NT2/D1 (cell line): ENCODE measurements around the gene KRT26.

Experiments
- SUZ12 ChIP-seq: IDR thresholded peaks from 2 replicates; pipeline ENCODE4 v1.6.1; 2011; ENCODE audit not compliant: insufficient read length, insufficient read depth; ENCODE audit errors: extremely low read depth
- YY1 ChIP-seq: IDR thresholded peaks from 2 replicates; pipeline ENCODE4 v1.6.1; 2011; ENCODE audit not compliant: insufficient read length, insufficient read depth
- ZNF274 ChIP-seq: IDR thresholded peaks from 2 replicates; pipeline ENCODE4 v1.6.1; 2011; ENCODE audit warnings: mild to moderate bottlenecking, low read depth, low read length

DNA sequence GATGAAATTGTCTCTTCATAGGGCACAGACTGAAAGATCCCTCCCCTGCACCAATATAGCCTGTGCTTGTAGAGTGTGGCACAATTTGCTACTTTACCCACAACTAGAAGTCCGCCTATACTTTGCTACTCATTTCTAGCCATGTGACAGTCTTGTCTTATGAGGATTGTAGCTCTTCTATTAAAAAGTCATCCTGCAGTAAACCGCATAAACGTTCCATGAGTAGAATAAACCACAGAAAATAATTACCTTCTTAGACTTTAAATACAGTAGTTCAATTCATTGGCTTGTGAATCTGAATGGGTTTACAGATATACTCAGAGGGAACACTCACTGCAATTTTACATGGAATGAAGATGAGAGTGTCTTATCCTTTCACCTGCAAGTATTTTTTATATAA lies 6.0 kb upstream of the KRT26 start:
- no peak for TF ChIP-seq YY1
- TF ChIP-seq ZNF274 = no peak
- TF ChIP-seq SUZ12 = no peak
